SK-N-SH (cell line): ENCODE data around the gene SPAG6. TPM values are rescaled to one million over a fixed set of nuclear protein-coding genes. Genes with fewer than 3 reads are reported as not detected.

Experiments
- CTCF ChIA-PET: fragments of 300-600, 350-600 bp; formaldehyde crosslinking; extraction: SDS; loops from one replicate; lab custom pipeline; 2021; lab: Yijun Ruan, JAX
- POLR2A ChIA-PET: fragments of 350-600 bp; sonication (Branson Sonifier 250); formaldehyde crosslinking; extraction: SDS; loops from one replicate; lab custom pipeline; 2020; ENCODE audit warnings: antibody characterized with exemption, inconsistent platforms; lab: Yijun Ruan, JAX
- DNase-seq: peaks from one replicate; pipeline ENCODE4 v3.0.0; 2012
- H2AFZ ChIP-seq: fragments of 200-600 bp; sonication (generic); 2 replicates; pipeline ENCODE4 v1.8.1; 2016; ENCODE audit warnings: antibody characterized with exemption, mild to moderate bottlenecking, low read depth
- H3F3A ChIP-seq: fragments of 200-600 bp; sonication (generic); replicated peaks from 2 replicates; pipeline ENCODE3; 2016; ENCODE audit warnings: antibody characterized with exemption, mild to moderate bottlenecking; ENCODE audit not compliant: insufficient read depth
- H3K27ac ChIP-seq, 2 experiments: fragments of 200-500 bp in 1 of 2; fragments of 200-600 bp in 1 of 2; sonication (Bioruptor generic) in 1 of 2; sonication (generic), shearing (Covaris generic) in 1 of 2; 2 replicates each; pipeline versions ENCODE4 v1.5.1 to v1.6.1; 2014 to 2016; ENCODE audit warnings: low read depth in 2 of 2, inconsistent platforms in 1 of 2, low read length in 1 of 2, mild to moderate bottlenecking in 1 of 2, mixed read lengths in 1 of 2
- H3K27me3 ChIP-seq: fragments of 200-600 bp; sonication (generic), shearing (Covaris generic); 2 replicates; pipeline ENCODE4 v1.6.1; 2016; ENCODE audit warnings: mixed run types; ENCODE audit not compliant: insufficient read depth
- H3K36me3 ChIP-seq, 2 experiments: fragments of 200-500 bp in 1 of 2; fragments of 200-600 bp in 1 of 2; sonication (Bioruptor generic) in 1 of 2; sonication (generic) in 1 of 2; replicated peaks in 1 of 2; 2 replicates each; pipeline versions ENCODE3 to v1.5.1; 2014 to 2016; ENCODE audit warnings: low read length in 1 of 2, mild to moderate bottlenecking in 1 of 2; ENCODE audit not compliant: insufficient read depth in 2 of 2, control insufficient read depth in 1 of 2
- H3K4me1 ChIP-seq, 2 experiments: fragments of 200-500 bp in 1 of 2; fragments of 200-600 bp in 1 of 2; sonication (Bioruptor generic) in 1 of 2; sonication (generic), shearing (Covaris generic) in 1 of 2; 2 replicates each; pipeline versions ENCODE4 v1.5.1 to v1.6.1; 2014 to 2016; ENCODE audit warnings: low read depth in 1 of 2, low read length in 1 of 2, mixed run types in 1 of 2; ENCODE audit not compliant: insufficient read depth in 2 of 2, control insufficient read depth in 1 of 2
- H3K4me2 ChIP-seq: fragments of 200-600 bp; sonication (generic), shearing (Covaris generic); 2 replicates; pipeline ENCODE4 v1.6.1; 2017; ENCODE audit warnings: mixed run types
- H3K4me3 ChIP-seq, 2 experiments: fragments of 200-500 bp in 1 of 2; fragments of 200-600 bp in 1 of 2; sonication (Bioruptor generic) in 1 of 2; sonication (generic), shearing (Covaris generic) in 1 of 2; 2 replicates each; pipeline versions ENCODE4 v1.5.1 to v1.8.1; 2014 to 2016; ENCODE audit warnings: low read depth in 2 of 2, inconsistent platforms in 1 of 2, low read length in 1 of 2, mild to moderate bottlenecking in 1 of 2, mixed read lengths in 1 of 2, moderate library complexity in 1 of 2
- H3K79me2 ChIP-seq: fragments of 200-600 bp; sonication (generic); 2 replicates; pipeline ENCODE4 v1.8.1; 2017; ENCODE audit warnings: mild to moderate bottlenecking; ENCODE audit not compliant: insufficient read depth
- H3K9ac ChIP-seq: fragments of 200-600 bp; sonication (generic); 2 replicates; pipeline ENCODE4 v1.6.1; 2017; ENCODE audit warnings: mixed run types
- H3K9me2 ChIP-seq: fragments of 200-600 bp; sonication (generic); 2 replicates; pipeline ENCODE4 v1.6.1; 2017; ENCODE audit warnings: mixed run types
- H3K9me3 ChIP-seq: fragments of 200-600 bp; sonication (generic); 2 replicates; pipeline ENCODE4 v1.6.1; 2017; ENCODE audit warnings: mixed run types, mild to moderate bottlenecking, moderate library complexity
- H4K20me1 ChIP-seq: fragments of 200-600 bp; sonication (generic); 2 replicates; pipeline ENCODE4 v1.6.1; 2017; ENCODE audit warnings: mild to moderate bottlenecking, mixed run types; ENCODE audit not compliant: insufficient read depth
- CHD2 ChIP-seq: fragments of 150-350 bp; IDR thresholded peaks from 2 replicates; pipeline ENCODE4 v1.6.1; 2018; ENCODE audit warnings: low read length; ENCODE audit not compliant: partially characterized antibody
- ELF1 ChIP-seq: IDR thresholded peaks from 2 replicates; pipeline ENCODE4 v1.4.0; 2012
- EZH2phosphoT487 ChIP-seq: fragments of 200-600 bp; sonication (generic); IDR thresholded peaks from 2 replicates; pipeline ENCODE4 v1.6.1; 2017; ENCODE audit warnings: low read depth, mixed run types, mild to moderate bottlenecking, antibody characterized with exemption, moderate library complexity, borderline replicate concordance
- FOSL2 ChIP-seq: IDR thresholded peaks from 2 replicates; pipeline ENCODE4 v1.4.0; 2012; ENCODE audit warnings: low read depth, mild to moderate bottlenecking, moderate library complexity, borderline replicate concordance
- FOXM1 ChIP-seq: IDR thresholded peaks from 2 replicates; pipeline ENCODE4 v1.4.0; 2012; ENCODE audit warnings: low read depth, mild to moderate bottlenecking
- MEF2A ChIP-seq: IDR thresholded peaks from 2 replicates; pipeline ENCODE4 v1.4.0; 2012; ENCODE audit warnings: low read depth, borderline replicate concordance
- MXI1 ChIP-seq: IDR thresholded peaks from 2 replicates; pipeline ENCODE4 v1.6.1; 2012; ENCODE audit warnings: mild to moderate bottlenecking, low read depth, low read length, improper control_type of control experiment
- RAD21 ChIP-seq: IDR thresholded peaks from 2 replicates; pipeline ENCODE4 v1.6.1; 2012; ENCODE audit warnings: mild to moderate bottlenecking, low read length
- RCOR1 ChIP-seq: fragments of 150-350 bp; IDR thresholded peaks from 2 replicates; pipeline ENCODE4 v1.6.1; 2017; ENCODE audit warnings: antibody characterized with exemption, low read length
- RFX5 ChIP-seq: IDR thresholded peaks from 2 replicates; pipeline ENCODE4 v1.6.1; 2012; ENCODE audit warnings: mild to moderate bottlenecking, improper control_type of control experiment, low read length
- RXRA ChIP-seq: IDR thresholded peaks from 2 replicates; pipeline ENCODE4 v1.4.0; 2012; ENCODE audit warnings: low read depth, mild to moderate bottlenecking, borderline replicate concordance
- SIN3A ChIP-seq: IDR thresholded peaks from 2 replicates; pipeline ENCODE4 v1.6.1; 2012; ENCODE audit warnings: low read depth, mild to moderate bottlenecking, low read length, moderate library complexity, borderline replicate concordance
- SMC3 ChIP-seq: IDR thresholded peaks from 2 replicates; pipeline ENCODE4 v1.6.1; 2012; ENCODE audit warnings: low read depth, low read length, improper control_type of control experiment
- TAF1 ChIP-seq: IDR thresholded peaks from 2 replicates; pipeline ENCODE4 v1.6.1; 2012; ENCODE audit warnings: low read depth, mild to moderate bottlenecking, low read length, moderate library complexity, borderline replicate concordance
- TEAD4 ChIP-seq: IDR thresholded peaks from 2 replicates; pipeline ENCODE4 v1.4.0; 2012; ENCODE audit warnings: mild to moderate bottlenecking, borderline replicate concordance; ENCODE audit not compliant: insufficient read depth
- YY1 ChIP-seq: IDR thresholded peaks from 2 replicates; pipeline ENCODE4 v1.4.0; 2012; ENCODE audit warnings: low read depth, mild to moderate bottlenecking
- WGBS: methylation state at CpG from one replicate; pipeline ENCODE4 v1.1.6; 2017; ENCODE audit warnings: low lambda C conversion rate; 5-methylcytosine and 5-hydroxymethylcytosine counted together
- polyA plus RNA-seq, 3 experiments: library from polyadenylated mRNA; depleted of rRNA; stranded (reverse); fragments of >200 nt; gene quantifications; 2 replicates each; pipeline ENCODE4 v1.2.3, GENCODE V29; 2012
- TF ChIP-seq, protein P1 (sequence below): IDR thresholded peaks from 2 replicates; pipeline ENCODE4 v1.4.0; 2012; ENCODE audit warnings: low read depth, borderline replicate concordance
- TF ChIP-seq, protein P2 (sequence below): IDR thresholded peaks from 2 replicates; pipeline ENCODE4; 2012

The SPAG6 gene
- polyA plus RNA-seq, 1 of the 3 experiments (the other 2 are of a cell fraction) = 0.77 TPM

GRCh38 chr10:22410846-22411245, 65.5 kb downstream of the SPAG6 start:
- ChIA-PET CTCF (no interaction called here), POLR2A (no interaction called here)
- Histone ChIP-seq H3K36me3 (no peaks in the 10 kb centered on the region), H3K4me3 (no peak overlapping the region), H2AFZ (no peak overlapping the region), H3K79me2 (no peaks in the 10 kb centered on the region), H3K4me2 (no peak overlapping the region), H3K9me2 (no peaks in the 10 kb centered on the region), H3F3A (no peaks in the 10 kb centered on the region), H3K9ac (no peak overlapping the region), H3K9me3 (no peaks in the 10 kb centered on the region), H4K20me1 (no peaks in the 10 kb centered on the region), H3K27ac (no peak overlapping the region), H3K4me1 (no peaks in the 10 kb centered on the region), H3K27me3 (no peaks in the 10 kb centered on the region)
- TF ChIP-seq RFX5 (no peak), CHD2 (no peak), MXI1 (no peak), YY1 (no peak), MEF2A (no peak), EZH2phosphoT487 (no peak), TEAD4 (no peak), SIN3A (no peak), RXRA (no peak)
- no peak for DNase-seq
- 80% methylated on average over 5 of the region's 5 CpGs for WGBS

- Histone ChIP-seq H3K4me2 (no peak overlapping the region), H3K4me3 (no peak overlapping the region), H3K27ac (no peak overlapping the region), H3K36me3 (no peaks in the 10 kb centered on the region), H3K9ac (no peak overlapping the region), H2AFZ (no peak overlapping the region), H3K27me3 (no peaks in the 10 kb centered on the region), H4K20me1 (no peaks in the 10 kb centered on the region), H3K4me1 (no peaks in the 10 kb centered on the region), H3K79me2 (no peaks in the 10 kb centered on the region), H3K9me2 (no peaks in the 10 kb centered on the region), H3K9me3 (no peaks in the 10 kb centered on the region), H3F3A (no peaks in the 10 kb centered on the region)
- no peak for DNase-seq
- 91% methylated on average over 3 of the region's 3 CpGs for WGBS
- CTCF ChIA-PET = interaction anchor here (0.9 kb wide), 1 partner anchor 12 kb away, joined by 3 read pairs; no protein-coding TSS in a partner anchor
- TF ChIP-seq, protein P1, sequence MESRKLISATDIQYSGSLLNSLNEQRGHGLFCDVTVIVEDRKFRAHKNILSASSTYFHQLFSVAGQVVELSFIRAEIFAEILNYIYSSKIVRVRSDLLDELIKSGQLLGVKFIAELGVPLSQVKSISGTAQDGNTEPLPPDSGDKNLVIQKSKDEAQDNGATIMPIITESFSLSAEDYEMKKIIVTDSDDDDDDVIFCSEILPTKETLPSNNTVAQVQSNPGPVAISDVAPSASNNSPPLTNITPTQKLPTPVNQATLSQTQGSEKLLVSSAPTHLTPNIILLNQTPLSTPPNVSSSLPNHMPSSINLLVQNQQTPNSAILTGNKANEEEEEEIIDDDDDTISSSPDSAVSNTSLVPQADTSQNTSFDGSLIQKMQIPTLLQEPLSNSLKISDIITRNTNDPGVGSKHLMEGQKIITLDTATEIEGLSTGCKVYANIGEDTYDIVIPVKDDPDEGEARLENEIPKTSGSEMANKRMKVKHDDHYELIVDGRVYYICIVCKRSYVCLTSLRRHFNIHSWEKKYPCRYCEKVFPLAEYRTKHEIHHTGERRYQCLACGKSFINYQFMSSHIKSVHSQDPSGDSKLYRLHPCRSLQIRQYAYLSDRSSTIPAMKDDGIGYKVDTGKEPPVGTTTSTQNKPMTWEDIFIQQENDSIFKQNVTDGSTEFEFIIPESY = no peak
- TF ChIP-seq, all 33 proteins: peak for 0
- POLR2A ChIA-PET = no interaction called here
Measured at GRCh38 chr10:22414146-22414545, 68.8 kb downstream of the SPAG6 start.

DNA sequence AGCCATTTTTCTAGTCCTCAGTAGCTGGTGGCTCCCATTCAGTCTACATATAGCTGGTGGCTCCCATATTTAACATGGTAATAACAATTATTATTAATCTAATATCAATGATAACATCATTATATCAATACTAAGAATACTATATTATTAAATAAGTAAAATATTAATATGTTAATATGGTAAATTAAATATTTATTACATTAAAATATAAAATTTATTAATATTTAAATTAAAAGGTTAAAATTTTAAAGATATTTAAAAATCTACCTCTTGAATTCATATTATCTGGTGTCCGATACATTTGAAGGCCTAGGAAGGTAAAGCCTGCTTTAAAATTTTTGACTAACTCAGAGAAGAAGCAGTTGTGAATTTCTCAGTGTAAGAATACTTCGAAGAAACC, 69.8 kb downstream of the SPAG6 start:
- ChIA-PET CTCF (interaction anchor here (1.0 kb wide), 1 partner anchor 76 kb away, joined by 3 read pairs; no protein-coding TSS in a partner anchor), POLR2A (no interaction called here)
- Histone ChIP-seq H3K9me3 (no peaks in the 10 kb centered on the region), H3K4me3 (no peak overlapping the region), H3K79me2 (no peaks in the 10 kb centered on the region), H3K4me1 (no peaks in the 10 kb centered on the region), H3K4me2 (no peak overlapping the region), H2AFZ (no peak overlapping the region), H3K9ac (no peak overlapping the region), H3K27me3 (no peaks in the 10 kb centered on the region), H3K9me2 (no peaks in the 10 kb centered on the region), H3K36me3 (no peaks in the 10 kb centered on the region), H4K20me1 (no peaks in the 10 kb centered on the region), H3K27ac (no peak overlapping the region), H3F3A (no peaks in the 10 kb centered on the region)
- WGBS = 86% methylated on average over 2 of the region's 2 CpGs
- DNase-seq = no peak
- TF ChIP-seq, protein P2, sequence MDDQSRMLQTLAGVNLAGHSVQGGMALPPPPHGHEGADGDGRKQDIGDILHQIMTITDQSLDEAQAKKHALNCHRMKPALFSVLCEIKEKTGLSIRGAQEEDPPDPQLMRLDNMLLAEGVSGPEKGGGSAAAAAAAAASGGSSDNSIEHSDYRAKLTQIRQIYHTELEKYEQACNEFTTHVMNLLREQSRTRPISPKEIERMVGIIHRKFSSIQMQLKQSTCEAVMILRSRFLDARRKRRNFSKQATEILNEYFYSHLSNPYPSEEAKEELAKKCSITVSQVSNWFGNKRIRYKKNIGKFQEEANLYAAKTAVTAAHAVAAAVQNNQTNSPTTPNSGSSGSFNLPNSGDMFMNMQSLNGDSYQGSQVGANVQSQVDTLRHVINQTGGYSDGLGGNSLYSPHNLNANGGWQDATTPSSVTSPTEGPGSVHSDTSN = no peak
- TF ChIP-seq RFX5 (no peak), FOSL2 (no peak), ELF1 (no peak), FOXM1 (no peak), RXRA (no peak), MXI1 (no peak), RAD21 (no peak), TAF1 (no peak), YY1 (no peak), CHD2 (no peak), TEAD4 (no peak), SIN3A (no peak), RCOR1 (no peak), SMC3 (no peak)
